Smooth muscle cell (in vitro differentiated cells): ENCODE results near the gene ZCCHC14. TPM values are rescaled to one million over a fixed set of nuclear protein-coding genes. Genes with fewer than 3 reads are reported as not detected.

Experiments
- DNase-seq: peaks from one replicate; lab custom pipeline; 2025; ENCODE audit not compliant: unreplicated experiment; lab: John Stamatoyannopoulos, UW
- H2AFZ ChIP-seq: fragments of 200-600 bp; sonication (generic); 2 replicates; pipeline ENCODE4 v1.6.0; 2016; ENCODE audit warnings: antibody characterized with exemption, low read depth, mild to moderate bottlenecking
- H3F3A ChIP-seq: fragments of 200-600 bp; sonication (generic); 2 replicates; pipeline ENCODE4 v1.6.0; 2017; ENCODE audit warnings: antibody characterized with exemption, low read depth
- H3K27ac ChIP-seq: fragments of 200-600 bp; sonication (generic); 2 replicates; pipeline ENCODE4 v1.5.1; 2016; ENCODE audit warnings: low read depth, mild to moderate bottlenecking
- H3K27me3 ChIP-seq: fragments of 200-600 bp; sonication (generic); 2 replicates; pipeline ENCODE4 v1.6.1; 2016; ENCODE audit warnings: low read depth, mild to moderate bottlenecking
- H3K36me3 ChIP-seq: fragments of 200-600 bp; sonication (generic); 2 replicates; pipeline ENCODE4 v1.5.1; 2016; ENCODE audit warnings: low read depth
- H3K4me1 ChIP-seq: fragments of 200-600 bp; sonication (generic); 2 replicates; pipeline ENCODE4 v1.5.1; 2016; ENCODE audit warnings: low read depth
- H3K4me2 ChIP-seq: fragments of 200-600 bp; sonication (generic); 2 replicates; pipeline ENCODE4 v1.6.0; 2016; ENCODE audit warnings: mild to moderate bottlenecking
- H3K4me3 ChIP-seq: fragments of 200-600 bp; sonication (generic); 2 replicates; pipeline ENCODE4 v1.5.1; 2016; ENCODE audit warnings: mild to moderate bottlenecking
- H3K79me2 ChIP-seq: fragments of 200-600 bp; sonication (generic); 2 replicates; pipeline ENCODE4 v1.6.0; 2016; ENCODE audit warnings: low read depth, mild to moderate bottlenecking
- H3K9ac ChIP-seq: fragments of 200-600 bp; sonication (generic); 2 replicates; pipeline ENCODE4 v1.6.0; 2016; ENCODE audit warnings: low read depth
- H3K9me3 ChIP-seq: fragments of 200-600 bp; sonication (generic); replicated peaks from 2 replicates; pipeline ENCODE4 v1.5.1; 2016; ENCODE audit warnings: low read depth
- H4K20me1 ChIP-seq: fragments of 200-600 bp; sonication (generic); 2 replicates; pipeline ENCODE4 v1.6.0; 2016; ENCODE audit warnings: low read depth
- CTCF ChIP-seq: fragments of 200-600 bp; sonication (generic); IDR thresholded peaks from 2 replicates; pipeline ENCODE4 v1.5.1; 2017; ENCODE audit warnings: borderline replicate concordance, mild to moderate bottlenecking, antibody characterized with exemption; ENCODE audit not compliant: insufficient read depth, poor library complexity, severe bottlenecking
- WGBS: methylation state at CpG from one replicate; pipeline ENCODE4 v1.1.7; 2016; ENCODE audit warnings: low lambda C conversion rate; 5-methylcytosine and 5-hydroxymethylcytosine counted together
- polyA plus RNA-seq: library from polyadenylated mRNA; unstranded; fragments of >200 nt; fragmentation: Nextera tagmentation; extraction: Ambion mirVana; gene quantifications from 2 replicates; pipeline ENCODE4 v1.2.1, GENCODE V29; 2016
- total RNA-seq: library from RNA; depleted of rRNA; stranded (reverse); fragments of >200 nt; gene quantifications from 2 replicates; pipeline ENCODE4 v1.2.3, GENCODE V29; 2014

The ZCCHC14 gene
- total and polyA plus RNA-seq, 2 experiments from 2014 or later = 4.6 to 8.5 TPM

- H3F3A ChIP-seq = peaks cover 7% of the 10 kb centered on the region
- WGBS = 94% methylated on average over 3 of the region's 3 CpGs
- no peak for DNase-seq
- H3K9ac ChIP-seq = no peak overlapping the region
- no peaks in the 10 kb centered on the region for H3K27me3 ChIP-seq
- no peak overlapping the region for H3K4me2 ChIP-seq
- H4K20me1 ChIP-seq = peaks cover 73% of the 10 kb centered on the region
- no peak overlapping the region for H3K27ac ChIP-seq
- H3K4me1 ChIP-seq = no peaks in the 10 kb centered on the region
- TF ChIP-seq CTCF = no peak
- no peak overlapping the region for H2AFZ ChIP-seq
- H3K79me2 ChIP-seq = peaks cover 16% of the 10 kb centered on the region
- no peaks in the 10 kb centered on the region for H3K36me3 ChIP-seq
- H3K4me3 ChIP-seq = no peak overlapping the region
- H3K9me3 ChIP-seq = no peaks in the 10 kb centered on the region
These were observed 38.4 kb downstream of the ZCCHC14 start for GRCh38 chr16:87454391-87454790.

- Histone ChIP-seq H3K27me3 (no peaks in the 10 kb centered on the region), H2AFZ (no peak overlapping the region), H3K9ac (no peak overlapping the region), H3K4me1 (no peaks in the 10 kb centered on the region), H3K36me3 (no peaks in the 10 kb centered on the region), H3K9me3 (no peaks in the 10 kb centered on the region), H3K4me2 (no peak overlapping the region), H3F3A (peaks cover 5% of the 10 kb centered on the region), H4K20me1 (peaks cover 75% of the 10 kb centered on the region), H3K27ac (no peak overlapping the region), H3K79me2 (peaks cover 16% of the 10 kb centered on the region), H3K4me3 (no peak overlapping the region)
- no peak for DNase-seq
- TF ChIP-seq CTCF = no peak
- 93% methylated on average over 14 of the region's 14 CpGs for WGBS
These were observed 39.5 kb downstream of the ZCCHC14 start for GRCh38 chr16:87453326-87453725.

GRCh38 chr16:87451563-87452210 is 41.1 kb downstream of the ZCCHC14 start:
- DNase-seq = no peak
- H3K79me2 ChIP-seq = peaks cover 16% of the 10 kb centered on the region
- no peak overlapping the region for H3K4me2 ChIP-seq
- 88% methylated on average over 18 of the region's 18 CpGs for WGBS
- no peak overlapping the region for H2AFZ ChIP-seq
- peaks cover 74% of the 10 kb centered on the region for H4K20me1 ChIP-seq
- H3K36me3 ChIP-seq = no peaks in the 10 kb centered on the region
- no peak overlapping the region for H3K9ac ChIP-seq
- no peak overlapping the region for H3K4me3 ChIP-seq
- no peak overlapping the region for H3K27ac ChIP-seq
- no peak for TF ChIP-seq CTCF
- H3F3A ChIP-seq = peaks cover 7% of the 10 kb centered on the region
- no peaks in the 10 kb centered on the region for H3K27me3 ChIP-seq
- no peaks in the 10 kb centered on the region for H3K4me1 ChIP-seq
- no peaks in the 10 kb centered on the region for H3K9me3 ChIP-seq

GRCh38 chr16:87448866-87449265 is 44.0 kb downstream of the ZCCHC14 start:
- no peak for TF ChIP-seq CTCF
- no peaks in the 10 kb centered on the region for H3K27me3 ChIP-seq
- H4K20me1 ChIP-seq = peaks cover 59% of the 10 kb centered on the region
- no peak overlapping the region for H2AFZ ChIP-seq
- peaks cover 9% of the 10 kb centered on the region for H3F3A ChIP-seq
- no peak overlapping the region for H3K27ac ChIP-seq
- H3K9ac ChIP-seq = no peak overlapping the region
- 96% methylated on average over 12 of the region's 12 CpGs for WGBS
- no peaks in the 10 kb centered on the region for H3K9me3 ChIP-seq
- H3K4me3 ChIP-seq = no peak overlapping the region
- no peaks in the 10 kb centered on the region for H3K36me3 ChIP-seq
- no peak for DNase-seq
- H3K4me2 ChIP-seq = no peak overlapping the region
- H3K79me2 ChIP-seq = peaks cover 8% of the 10 kb centered on the region
- no peaks in the 10 kb centered on the region for H3K4me1 ChIP-seq
